A673 (cell line): Measurements from ENCODE around the gene WASF2. TPM values are rescaled to one million over a fixed set of nuclear protein-coding genes. Genes with fewer than 3 reads are reported as not detected.

ENCODE experiments used
- BruUV-seq: library from RNA; stranded (reverse); fragments of 400-500 nt; replicated peaks from 2 replicates; lab custom pipeline; 2021; lab: Mats Ljungman, UMichigan
- CTCF ChIA-PET: fragments of 300-600 bp; sonication (Branson Sonifier 250); formaldehyde crosslinking; loops from one replicate; lab custom pipeline; 2022; ENCODE audit warnings: antibody characterized with exemption; lab: Charles Lee
- POLR2A ChIA-PET: fragments of 300-600 bp; sonication (Branson Sonifier 250); formaldehyde crosslinking; loops from one replicate; lab custom pipeline; 2022; ENCODE audit warnings: antibody characterized with exemption; ENCODE audit not compliant: low non-redundant PET; lab: Charles Lee
- DNase-seq: peaks from one replicate; pipeline ENCODE4 v3.0.0-alpha.2; 2015; ENCODE audit warnings: low spot score
- H3K27ac ChIP-seq: fragments of 200-600 bp; sonication (generic); 2 replicates; pipeline ENCODE4 v1.5.1; 2016; ENCODE audit warnings: mixed run types, low read depth, mild to moderate bottlenecking, mixed read lengths, antibody characterized with exemption, low read length; ENCODE audit not compliant: poor library complexity, severe bottlenecking
- H3K27me3 ChIP-seq: fragments of 200-600 bp; sonication (generic); replicated peaks from 2 replicates; pipeline ENCODE4 v1.6.1; 2017; ENCODE audit warnings: mixed run types, low read depth, mild to moderate bottlenecking, mixed read lengths, antibody characterized with exemption, low read length; ENCODE audit not compliant: insufficient read depth, poor library complexity
- H3K36me3 ChIP-seq: fragments of 200-600 bp; sonication (generic); 2 replicates; pipeline ENCODE4 v1.6.1; 2016; ENCODE audit warnings: mixed run types, mild to moderate bottlenecking, mixed read lengths, antibody characterized with exemption, low read length; ENCODE audit not compliant: insufficient read depth, poor library complexity, severe bottlenecking
- H3K4me1 ChIP-seq: fragments of 200-600 bp; sonication (generic); 2 replicates; pipeline ENCODE4 v1.6.1; 2017; ENCODE audit warnings: mixed run types, mild to moderate bottlenecking, mixed read lengths, antibody characterized with exemption, low read length; ENCODE audit not compliant: insufficient read depth, poor library complexity, severe bottlenecking
- H3K4me3 ChIP-seq: fragments of 200-600 bp; sonication (generic); 2 replicates; pipeline ENCODE4 v1.5.1; 2016; ENCODE audit warnings: low read depth, mixed run types, mild to moderate bottlenecking, mixed read lengths, low read length; ENCODE audit not compliant: poor library complexity, severe bottlenecking
- H3K9me3 ChIP-seq: fragments of 200-600 bp; sonication (generic); 2 replicates; pipeline ENCODE4 v1.6.1; 2016; ENCODE audit warnings: mixed run types, low read depth, mild to moderate bottlenecking, mixed read lengths, antibody characterized with exemption, low read length; ENCODE audit not compliant: poor library complexity, severe bottlenecking
- CTCF ChIP-seq: fragments of 300-800, 200-600 bp; sonication (generic); conservative IDR thresholded peaks from 2 replicates; pipeline ENCODE4 v1.5.1; 2017; ENCODE audit warnings: low read depth, mild to moderate bottlenecking, antibody characterized with exemption, low read length, moderate library complexity, mixed read lengths
- EZH2 ChIP-seq: fragments of 200-600 bp; sonication (generic); IDR thresholded peaks from 2 replicates; pipeline ENCODE4 v1.6.1; 2017; ENCODE audit warnings: borderline replicate concordance, low read depth, mild to moderate bottlenecking, mixed read lengths, antibody characterized with exemption, low read length; ENCODE audit not compliant: poor library complexity, severe bottlenecking
- intact Hi-C: fragments of 100-400 bp; cut with micrococcal nuclease; formaldehyde crosslinking; loops from one replicate; pipeline ENCODE4 v1.10.0; 2022; ENCODE audit not compliant: unreplicated experiment
- total RNA-seq: library from RNA; stranded (reverse); gene quantifications from 2 replicates; pipeline ENCODE4 v1.2.3, GENCODE V29; 2021

Gene WASF2
- total RNA-seq, 1 experiment from 2014 or later, result 133 TPM

GRCh38 chr1:27520651-27521050 lies 30.7 kb upstream of the WASF2 start:
- H3K27ac ChIP-seq, result no peak overlapping the region
- no peaks in the 10 kb centered on the region for H3K9me3 ChIP-seq
- intact Hi-C loops, result no loop called here
- BruUV-seq, result no TSS peak
- DNase-seq, result no peak
- POLR2A ChIA-PET, result no interaction called here
- TF ChIP-seq EZH2 (no peak), CTCF (no peak)
- no peaks in the 10 kb centered on the region for H3K36me3 ChIP-seq
- H3K4me1 ChIP-seq, result peaks cover 33% of the 10 kb centered on the region
- H3K4me3 ChIP-seq, result no peak overlapping the region
- CTCF ChIA-PET, result interaction anchor here (0.5 kb wide), 1 partner anchor 144 kb away, joined by 3 read pairs; no protein-coding TSS in a partner anchor
- H3K27me3 ChIP-seq, result no peaks in the 10 kb centered on the region

GRCh38 chr1:27519331-27520258 lies 29.6 kb upstream of the WASF2 start:
- no peak for TF ChIP-seq CTCF
- TF ChIP-seq EZH2, result no peak
- H3K4me3 ChIP-seq, result no peak overlapping the region
- BruUV-seq, result no TSS peak
- POLR2A ChIA-PET, result interaction anchor here (0.7 kb wide), 1 partner anchor 40 kb away, joined by 3 read pairs; no protein-coding TSS in a partner anchor
- CTCF ChIA-PET, result no interaction called here
- H3K9me3 ChIP-seq, result no peaks in the 10 kb centered on the region
- no peak for DNase-seq
- intact Hi-C loops, result no loop called here
- H3K27me3 ChIP-seq, result no peaks in the 10 kb centered on the region
- peaks cover 23% of the 10 kb centered on the region for H3K4me1 ChIP-seq
- H3K36me3 ChIP-seq, result no peaks in the 10 kb centered on the region
- H3K27ac ChIP-seq, result no peak overlapping the region

GRCh38 chr1:27518808-27519207 lies 28.8 kb upstream of the WASF2 start:
- peaks cover 16% of the 10 kb centered on the region for H3K4me1 ChIP-seq
- DNase-seq, result no peak
- TF ChIP-seq CTCF (no peak), EZH2 (no peak)
- POLR2A ChIA-PET, result interaction anchor here (0.7 kb wide), 1 partner anchor 39 kb away, joined by 3 read pairs; no protein-coding TSS in a partner anchor
- no peak overlapping the region for H3K4me3 ChIP-seq
- CTCF ChIA-PET, result no interaction called here
- no peak overlapping the region for H3K27ac ChIP-seq
- intact Hi-C loops, result no loop called here
- no peaks in the 10 kb centered on the region for H3K9me3 ChIP-seq
- H3K36me3 ChIP-seq, result no peaks in the 10 kb centered on the region
- BruUV-seq, result no TSS peak
- H3K27me3 ChIP-seq, result no peaks in the 10 kb centered on the region
